H9 (cell line): ENCODE results near the gene ARPC2. TPM values are rescaled to one million over a fixed set of nuclear protein-coding genes. Genes with fewer than 3 reads are reported as not detected.

Source experiments
- DNase-seq: peaks from one replicate; pipeline ENCODE4 v3.0.0-alpha.2; 2017
- H2AFZ ChIP-seq: one replicate; pipeline ENCODE4 v1.6.1; 2013; ENCODE audit warnings: mild to moderate bottlenecking, low read length, control low read depth, moderate library complexity
- H2AK5ac ChIP-seq: 2 replicates; pipeline ENCODE4 v1.6.1; 2013; ENCODE audit warnings: low read length, control low read depth, mixed read lengths; ENCODE audit not compliant: insufficient read length
- H2BK120ac ChIP-seq: one replicate; pipeline ENCODE4 v1.6.1; 2013; ENCODE audit warnings: low read depth, mild to moderate bottlenecking, low read length, control low read depth, inconsistent platforms; ENCODE audit not compliant: poor library complexity, severe bottlenecking
- H2BK12ac ChIP-seq: 2 replicates; pipeline ENCODE4 v1.6.1; 2013; ENCODE audit warnings: low read length, control low read depth, mixed read lengths, low read depth; ENCODE audit not compliant: insufficient read length
- H2BK15ac ChIP-seq: 2 replicates; pipeline ENCODE4 v1.6.1; 2013; ENCODE audit warnings: low read depth, low read length, control low read depth
- H2BK20ac ChIP-seq: one replicate; pipeline ENCODE4 v1.6.1; 2013; ENCODE audit warnings: low read depth, mild to moderate bottlenecking, low read length, control low read depth, inconsistent platforms; ENCODE audit not compliant: poor library complexity, severe bottlenecking
- H2BK5ac ChIP-seq: 2 replicates; pipeline ENCODE4 v1.6.1; 2013; ENCODE audit warnings: low read length, control low read depth, mixed read lengths; ENCODE audit not compliant: insufficient read length
- H3K14ac ChIP-seq: 2 replicates; pipeline ENCODE4 v1.6.1; 2013; ENCODE audit warnings: low read length, control low read depth; ENCODE audit not compliant: insufficient read depth
- H3K18ac ChIP-seq: 2 replicates; pipeline ENCODE4 v1.6.1; 2013; ENCODE audit warnings: low read depth, mild to moderate bottlenecking, mixed read lengths, low read length, control low read depth; ENCODE audit not compliant: insufficient read length
- H3K23ac ChIP-seq: 2 replicates; pipeline ENCODE4 v1.6.1; 2013; ENCODE audit warnings: low read length, control low read depth, mixed read lengths, low read depth; ENCODE audit not compliant: insufficient read length
- H3K23me2 ChIP-seq: 2 replicates; pipeline ENCODE4 v1.6.1; 2013; ENCODE audit warnings: low read depth, mild to moderate bottlenecking, mixed read lengths, low read length, control low read depth; ENCODE audit not compliant: insufficient read length, poor library complexity, severe bottlenecking
- H3K27ac ChIP-seq: 2 replicates; pipeline ENCODE4 v1.5.1; 2013; ENCODE audit warnings: low read length, control low read depth, mixed read lengths, low read depth; ENCODE audit not compliant: insufficient read length
- H3K27me3 ChIP-seq: 2 replicates; pipeline ENCODE4 v1.6.1; 2013; ENCODE audit warnings: low read length, control low read depth, inconsistent platforms; ENCODE audit not compliant: insufficient read depth
- H3K4ac ChIP-seq: 2 replicates; pipeline ENCODE4 v1.6.1; 2013; ENCODE audit warnings: low read depth, mild to moderate bottlenecking, control low read depth, inconsistent platforms, low read length, moderate library complexity
- H3K4me1 ChIP-seq: 2 replicates; pipeline ENCODE4 v1.6.1; 2013; ENCODE audit warnings: low read length, control low read depth, inconsistent platforms; ENCODE audit not compliant: insufficient read depth
- H3K4me2 ChIP-seq: 2 replicates; pipeline ENCODE4 v1.6.1; 2013; ENCODE audit warnings: low read length, control low read depth, mixed read lengths; ENCODE audit not compliant: insufficient read length, insufficient read depth
- H3K56ac ChIP-seq: 2 replicates; pipeline ENCODE4 v1.6.1; 2013; ENCODE audit warnings: low read depth, mild to moderate bottlenecking, mixed read lengths, low read length, control low read depth; ENCODE audit not compliant: insufficient read length
- H3K79me1 ChIP-seq: 2 replicates; pipeline ENCODE4 v1.6.1; 2013; ENCODE audit warnings: low read depth, mild to moderate bottlenecking, moderate library complexity, low read length, control low read depth, inconsistent platforms; ENCODE audit not compliant: insufficient read depth, poor library complexity, severe bottlenecking
- H3K79me2 ChIP-seq: 2 replicates; pipeline ENCODE4 v1.6.1; 2013; ENCODE audit warnings: low read length, control low read depth, inconsistent platforms; ENCODE audit not compliant: insufficient read depth
- H3K9ac ChIP-seq: 2 replicates; pipeline ENCODE4 v1.6.1; 2013; ENCODE audit warnings: low read length, control low read depth, mixed read lengths; ENCODE audit not compliant: insufficient read length; ENCODE audit errors: extremely low read depth
- H3K9me3 ChIP-seq: one replicate; pipeline ENCODE4 v1.6.1; 2013; ENCODE audit warnings: low read depth, low read length, inconsistent platforms; ENCODE audit not compliant: control insufficient read depth
- H3T11ph ChIP-seq: one replicate; pipeline ENCODE4 v1.6.1; 2013; ENCODE audit warnings: mild to moderate bottlenecking, low read length, control low read depth, inconsistent platforms
- H4K20me1 ChIP-seq: one replicate; pipeline ENCODE4 v1.6.1; 2013; ENCODE audit not compliant: control insufficient read depth, insufficient read length, insufficient read depth
- H4K5ac ChIP-seq: 2 replicates; pipeline ENCODE4 v1.6.1; 2013; ENCODE audit warnings: low read depth, mild to moderate bottlenecking, mixed read lengths, low read length, control low read depth; ENCODE audit not compliant: insufficient read length
- H4K8ac ChIP-seq: replicated peaks from 2 replicates; pipeline ENCODE4 v1.6.1; 2013; ENCODE audit warnings: low read length, control low read depth, mixed read lengths, low read depth; ENCODE audit not compliant: insufficient read length
- H4K91ac ChIP-seq: 2 replicates; pipeline ENCODE4 v1.6.1; 2013; ENCODE audit warnings: low read depth, mild to moderate bottlenecking, moderate library complexity, mixed read lengths, low read length, control low read depth; ENCODE audit not compliant: insufficient read length
- H3K27ac Mint-ChIP-seq, 3 experiments: 2 replicates in 2 of 3; 3 replicates in 1 of 3; pipeline ENCODE4 v1.8.0; 2020 to 2021; ENCODE audit warnings: mixed read lengths in 3 of 3, mild to moderate bottlenecking in 1 of 3, moderate library complexity in 1 of 3
- H3K27me3 Mint-ChIP-seq: 2 replicates; pipeline ENCODE4 v1.8.0; 2021; ENCODE audit warnings: low read depth, mild to moderate bottlenecking, moderate library complexity, mixed read lengths
- H3K36me3 Mint-ChIP-seq, 3 experiments: 2 replicates in 2 of 3; 3 replicates in 1 of 3; pipeline ENCODE4 v1.8.0; 2020 to 2021; ENCODE audit warnings: low read depth in 3 of 3, mixed read lengths in 3 of 3; ENCODE audit not compliant: insufficient read depth in 1 of 3
- H3K4me1 Mint-ChIP-seq, 2 experiments: 2 replicates each; pipeline ENCODE4 v1.8.0; 2020; ENCODE audit warnings: mixed read lengths in 2 of 2
- H3K4me3 Mint-ChIP-seq, 2 experiments: 2 replicates in 1 of 2; 3 replicates in 1 of 2; pipeline ENCODE4 v1.8.0; 2020 to 2021; ENCODE audit warnings: mild to moderate bottlenecking in 2 of 2, mixed read lengths in 2 of 2, moderate library complexity in 1 of 2
- H3K9me3 Mint-ChIP-seq, 2 experiments: 2 replicates in 1 of 2; 3 replicates in 1 of 2; pipeline ENCODE4 v1.8.0; 2020; ENCODE audit warnings: mild to moderate bottlenecking in 2 of 2, mixed read lengths in 2 of 2, moderate library complexity in 1 of 2
- CTCF ChIP-seq: fragments of 200-600 bp; sonication (generic); conservative IDR thresholded peaks from 3 replicates; pipeline ENCODE4 v1.8.0; 2021; ENCODE audit warnings: antibody characterized with exemption, mild to moderate bottlenecking
- WGBS: extraction: QIAGEN DNeasy Blood & Tissue Kit; methylation state at CpG from one replicate; pipeline ENCODE4 v1.1.7; 2013; ENCODE audit warnings: missing lambda C conversion rate, low lambda C conversion rate, mixed read lengths; ENCODE audit not compliant: insufficient read length; ENCODE audit errors: extremely low coverage; 5-methylcytosine and 5-hydroxymethylcytosine counted together
- total RNA-seq: library from RNA; stranded (reverse); gene quantifications from 2 replicates; pipeline ENCODE4 v1.2.1, GENCODE V29; 2021

The ARPC2 gene
- total RNA-seq, 1 experiment from 2014 or later, result 197 TPM

GRCh38 chr2:218214116-218214515 is 2.9 kb upstream of the ARPC2 start:
- Histone ChIP-seq H3K9me3 (no peaks in the 10 kb centered on the region), H3K14ac (no peak overlapping the region), H3K4me1 (0 out of 2 replicates have a peak, but pooled peaks cover 4% of the 10 kb centered on the region), H4K8ac (no peak overlapping the region), H3K27ac (no peak overlapping the region), H3K4me2 (no peak overlapping the region), H3K27me3 (no peaks in the 10 kb centered on the region), H3K79me1 (no peaks in the 10 kb centered on the region), H2AFZ (no peak overlapping the region), H3K4ac (no peak overlapping the region), H2BK20ac (no peak overlapping the region), H2BK120ac (no peak overlapping the region), H4K5ac (no peak overlapping the region), H3K23ac (no peak overlapping the region), H2AK5ac (no peak overlapping the region), H3K9ac (no peak overlapping the region), H4K20me1 (no peaks in the 10 kb centered on the region), H2BK12ac (no peak overlapping the region), H2BK15ac (no peak overlapping the region), H3K79me2 (peaks cover 14% of the 10 kb centered on the region; the same call in 1 of the 2 replicates), H3K18ac (no peak overlapping the region), H3T11ph (no peak overlapping the region), H3K56ac (no peak overlapping the region), H4K91ac (no peak overlapping the region), H2BK5ac (no peak overlapping the region), H3K23me2 (peaks cover 11% of the 10 kb centered on the region)
- Mint-ChIP-seq H3K36me3 (no peaks in the 10 kb centered on the region; a peak in 2 of 7 replicates), H3K4me3 (no peak overlapping the region), H3K4me1 (peaks cover 21 to 22% of the 10 kb centered on the region in 2 experiments), H3K9me3 (peaks cover 0 to 5% of the 10 kb centered on the region in 2 experiments; a peak in 2 of 5 replicates), H3K27me3 (peaks cover 6% of the 10 kb centered on the region), H3K27ac (no peak overlapping the region)
- no CpG with 5 or more reads among the region's 1 CpG for WGBS
- DNase-seq, result no peak
- no peak for TF ChIP-seq CTCF
